Endothelial cell of hepatic sinusoid (primary cell): ENCODE data around the gene COMP.

Experiments
- in situ Hi-C: cut with HindIII; loops from 2 replicates; pipeline ENCODE4 v1.10.0; 2017; ENCODE audit warnings: low sequenced_read_pairs

The COMP gene

DNA sequence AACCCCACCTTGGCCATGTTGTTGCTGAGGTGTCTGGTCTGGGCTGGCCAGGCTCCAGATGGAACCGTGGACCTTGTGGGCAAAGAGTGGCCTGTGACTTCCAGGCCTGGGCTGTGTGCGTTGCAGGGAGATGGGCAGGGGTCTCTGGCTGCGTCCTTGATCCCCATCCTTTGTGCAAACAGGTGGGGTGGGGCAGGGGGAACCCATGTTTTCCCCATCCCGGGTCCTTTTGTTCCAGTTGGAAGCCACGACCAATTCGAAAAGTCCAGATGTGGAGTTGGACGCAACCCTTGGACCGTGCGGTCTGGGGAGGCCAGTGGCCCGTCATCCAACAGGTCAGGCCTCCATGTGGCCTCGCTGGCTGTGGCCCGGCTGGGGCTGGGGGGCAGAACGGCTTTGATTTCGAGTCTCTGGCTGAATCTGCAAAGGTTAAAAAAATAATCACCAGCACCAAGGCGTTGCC lies 13.1 kb upstream of the COMP start:
- in situ Hi-C loops: no loop called here

DNA sequence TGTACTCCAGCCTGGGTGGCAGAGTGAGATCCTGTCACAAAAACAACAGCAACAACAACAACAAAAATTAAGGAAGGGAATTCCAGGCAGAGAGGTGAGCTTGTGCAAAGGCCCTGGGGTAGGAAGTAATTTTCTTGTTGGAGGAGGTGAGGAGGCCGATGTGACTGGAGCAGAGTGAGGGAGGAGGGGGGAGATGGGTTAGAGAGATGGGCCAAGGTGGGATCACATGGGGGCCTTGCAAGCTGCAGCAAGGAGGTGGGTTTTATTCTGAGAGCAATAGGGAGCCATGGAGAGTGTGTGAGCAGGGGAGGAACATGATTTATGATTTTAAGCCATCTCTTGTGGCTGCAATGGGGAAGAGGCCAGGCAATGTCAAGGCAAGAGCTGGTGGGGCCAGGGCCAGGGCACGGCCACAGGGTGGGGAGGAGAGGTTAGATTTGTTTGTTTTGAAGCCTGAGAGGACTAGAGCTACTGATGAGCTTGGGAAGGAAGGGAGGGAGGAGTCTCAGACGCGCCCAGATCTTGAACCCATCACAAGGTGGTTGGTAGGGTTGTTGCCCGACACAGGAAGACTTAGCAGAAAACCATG lies 12.5 kb upstream of the COMP start:
- in situ Hi-C loops: no loop called here

DNA sequence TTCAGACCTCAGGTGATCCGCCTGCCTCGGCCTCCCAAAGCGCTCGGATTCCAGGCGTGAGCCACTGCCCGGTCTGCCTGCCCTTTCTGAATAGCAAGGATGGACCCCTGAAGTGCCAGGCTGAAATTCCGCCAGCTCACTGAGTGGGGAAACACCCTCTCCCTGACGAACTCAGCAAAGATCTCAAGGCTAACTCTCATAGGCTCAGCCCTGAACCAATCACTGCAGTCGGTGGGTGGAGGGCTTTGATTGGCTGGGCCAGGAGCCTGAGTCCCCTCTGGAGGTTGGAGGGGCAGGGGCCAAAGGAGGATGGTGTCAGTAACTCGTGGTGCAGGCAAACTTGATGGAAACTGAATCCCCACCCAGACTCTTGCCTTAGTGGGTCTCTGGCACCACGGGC lies 11.2 kb upstream of the COMP start:
- in situ Hi-C loops: no loop called here

DNA sequence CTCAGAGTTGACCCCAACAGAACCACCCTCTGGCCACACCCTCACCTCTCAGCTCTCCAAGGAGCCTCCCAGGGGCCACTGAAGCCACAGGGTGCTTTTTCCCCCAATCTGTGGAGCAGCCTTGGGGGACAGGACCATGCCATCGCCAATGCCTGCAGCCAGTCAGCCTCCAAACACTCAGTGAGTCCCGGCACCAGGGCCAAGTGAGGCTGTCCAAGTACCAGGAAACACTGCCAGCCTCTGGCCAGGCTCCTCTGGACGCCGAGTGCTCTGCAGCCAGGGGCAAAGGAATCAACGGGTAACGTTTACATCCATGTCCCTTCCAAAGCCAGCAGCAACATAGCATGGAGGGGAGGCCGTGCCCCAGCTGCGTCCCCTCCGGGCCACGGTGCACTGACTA lies 9.5 kb upstream of the COMP start:
- in situ Hi-C loops: no loop called here

DNA sequence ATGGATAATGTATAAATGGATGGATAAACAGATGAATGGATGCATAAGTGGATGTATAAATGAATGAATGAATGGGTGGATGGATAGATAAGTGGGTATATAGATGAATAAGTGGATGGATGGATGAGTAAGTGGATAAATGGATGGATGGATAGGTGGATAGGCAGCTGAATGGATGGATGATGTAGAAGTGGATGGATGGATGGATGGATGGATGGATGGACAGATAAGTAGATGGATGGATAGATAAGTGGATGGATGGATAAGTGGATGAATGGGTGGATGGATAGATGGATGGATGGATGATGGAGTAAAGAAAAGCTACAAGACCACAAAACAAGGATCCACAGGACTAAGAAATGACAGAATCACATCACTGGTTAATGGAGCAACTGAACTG lies 9.0 kb upstream of the COMP start:
- in situ Hi-C loops: no loop called here

DNA sequence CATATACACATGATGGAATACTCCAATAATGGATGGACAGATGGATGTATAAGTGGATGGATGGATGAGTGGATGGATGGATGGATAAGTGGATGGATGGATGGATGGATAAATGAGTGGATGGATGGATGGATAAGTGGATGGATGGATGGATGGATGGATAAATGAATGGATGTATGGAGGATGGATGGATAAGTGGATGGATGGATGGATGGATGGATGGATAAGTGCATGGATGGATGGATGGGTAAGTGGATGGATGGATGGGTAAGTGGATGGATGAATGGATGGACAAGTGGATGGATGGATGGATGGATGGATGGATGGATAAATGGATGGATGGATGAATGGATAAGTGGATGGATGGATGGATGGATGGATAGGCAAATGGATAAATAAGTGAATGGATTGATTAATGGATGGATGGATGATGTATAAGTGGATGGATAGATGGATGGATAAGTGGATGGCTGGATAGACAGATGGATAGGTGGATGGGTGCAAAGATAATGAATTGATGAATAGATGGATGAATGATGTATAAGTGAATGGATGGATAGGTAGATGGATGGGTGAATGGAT lies 8.4 kb upstream of the COMP start:
- in situ Hi-C loops: loop anchor here (10.0 kb wide), 1 partner anchor 65 kb away; no protein-coding TSS in a partner anchor

DNA sequence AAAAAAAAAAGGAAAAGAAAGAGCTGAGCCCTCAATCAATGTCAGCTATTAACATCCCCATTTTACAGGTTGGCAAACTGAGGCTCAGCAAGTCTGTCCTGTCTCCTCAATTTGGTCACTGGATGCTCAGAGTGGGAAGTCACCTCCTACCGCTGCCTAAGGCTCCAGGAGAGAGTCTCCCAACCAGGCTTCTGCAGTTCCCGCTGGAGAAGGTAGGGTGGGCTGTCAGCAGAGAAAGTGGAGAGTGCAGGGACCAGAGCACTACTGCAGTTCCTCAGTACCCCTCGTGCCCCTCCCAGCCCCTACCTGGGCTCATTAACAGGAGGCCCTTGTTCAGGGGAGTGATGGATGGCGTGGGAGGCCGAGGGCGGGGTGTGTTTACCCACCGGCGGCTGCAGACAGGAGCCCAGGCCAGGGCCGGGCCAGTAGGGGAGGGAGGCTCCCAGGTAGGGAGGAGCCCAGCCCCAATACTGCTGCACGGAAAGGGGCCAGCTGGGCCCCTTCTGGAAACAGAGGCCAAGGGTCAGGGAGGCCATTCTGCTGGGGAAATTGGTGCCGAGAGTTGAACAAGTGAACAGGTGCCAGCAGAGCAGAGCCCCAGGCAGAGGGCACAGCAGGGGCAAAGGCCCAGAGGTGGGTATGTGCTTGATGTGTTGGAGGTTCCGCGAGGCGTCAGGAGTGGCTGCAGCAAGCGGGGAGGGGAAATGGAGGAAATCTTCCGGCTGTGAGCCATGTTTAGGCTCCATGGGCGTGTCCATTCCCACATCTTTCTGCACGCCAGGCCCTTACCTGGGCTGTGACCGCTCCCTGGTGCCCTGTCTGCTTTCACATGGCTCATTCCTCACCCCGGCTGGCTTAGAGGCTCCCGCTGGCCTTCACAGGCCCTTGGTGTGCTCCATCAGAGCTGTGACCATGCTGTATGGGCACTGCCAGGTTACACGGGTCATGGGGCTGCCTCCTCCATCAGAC lies 7.6 kb upstream of the COMP start:
- in situ Hi-C loops: loop anchor here (10.0 kb wide), 1 partner anchor 66 kb away; no protein-coding TSS in a partner anchor

DNA sequence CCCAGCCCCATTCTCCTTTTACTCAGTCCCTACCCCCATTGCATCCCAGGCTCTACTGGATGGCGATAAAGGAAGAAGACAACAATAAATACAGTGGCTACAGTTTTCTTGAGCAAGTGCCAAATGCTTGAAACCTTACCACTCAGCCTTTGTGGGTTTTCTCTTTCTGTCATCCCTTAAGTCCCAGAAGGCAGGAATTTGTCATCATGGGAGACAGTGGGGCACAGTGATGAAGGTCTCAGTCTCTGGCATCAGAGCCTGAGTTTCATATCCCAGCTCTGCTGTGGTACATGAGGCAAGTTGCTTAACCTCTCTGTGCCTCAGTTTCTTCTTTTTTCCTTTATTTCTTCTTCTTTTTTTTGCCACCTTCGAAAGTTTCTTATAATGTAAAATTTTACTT lies 5.1 kb upstream of the COMP start:
- in situ Hi-C loops: loop anchor here (10.0 kb wide), 1 partner anchor 69 kb away; no protein-coding TSS in a partner anchor

DNA sequence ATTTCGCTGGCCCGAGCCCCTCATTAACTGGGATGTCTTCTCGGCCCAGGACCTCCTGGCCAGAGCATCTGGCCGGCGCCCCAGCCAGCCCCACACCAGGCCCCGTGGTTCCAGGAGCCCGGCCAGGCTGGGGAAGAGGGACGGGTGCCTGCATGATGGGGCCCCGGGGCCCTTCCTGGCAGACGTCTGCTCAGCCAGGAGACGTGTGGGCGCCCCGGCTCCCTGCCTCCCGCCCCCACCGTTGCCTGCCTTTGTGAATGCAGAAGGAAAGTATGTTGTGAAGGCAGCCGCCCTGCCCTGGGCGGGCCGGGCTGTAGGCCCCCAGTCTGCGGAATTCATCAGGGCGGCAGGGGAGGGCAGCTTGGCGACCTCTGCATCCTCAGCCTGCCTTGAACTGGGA lies 4.4 kb upstream of the COMP start:
- in situ Hi-C loops: loop anchor here (10.0 kb wide), 1 partner anchor 69 kb away; no protein-coding TSS in a partner anchor

DNA sequence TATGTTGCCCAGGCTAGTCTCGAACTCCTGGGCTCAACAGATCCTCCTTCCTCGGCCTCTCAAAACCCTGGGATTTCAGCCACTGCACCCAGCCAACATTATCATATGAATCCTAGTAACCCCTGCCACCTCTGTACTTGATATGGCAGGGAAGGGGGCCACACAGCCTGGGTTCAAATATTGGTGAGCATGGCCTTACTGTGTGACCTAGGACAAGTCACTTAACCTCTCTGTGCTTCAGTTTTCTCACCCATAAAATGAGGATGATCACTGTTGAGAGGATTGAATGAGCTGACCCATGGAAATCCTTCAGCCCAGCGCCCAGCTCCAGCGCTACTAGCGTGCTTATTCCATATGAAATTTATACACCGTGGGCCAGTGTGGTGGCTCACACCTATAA lies 3.6 kb upstream of the COMP start:
- in situ Hi-C loops: loop anchor here (10.0 kb wide), 1 partner anchor 70 kb away; no protein-coding TSS in a partner anchor

DNA sequence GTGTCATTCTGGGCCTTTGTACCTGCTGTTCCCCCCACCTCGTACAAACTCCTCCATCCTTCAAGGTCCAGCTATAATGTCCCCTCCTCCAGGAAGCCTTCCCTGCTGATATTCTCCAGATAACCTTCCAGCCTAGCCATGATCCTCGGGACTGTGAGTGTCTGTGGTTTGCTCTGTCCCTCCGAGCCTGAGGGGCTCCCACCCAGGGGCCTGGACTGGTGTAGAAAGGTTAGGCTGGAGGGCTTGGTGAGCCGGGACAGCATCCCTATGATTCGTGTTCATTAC lies 2.9 kb upstream of the COMP start:
- in situ Hi-C loops: loop anchor here (10.0 kb wide), 1 partner anchor 71 kb away; no protein-coding TSS in a partner anchor

DNA sequence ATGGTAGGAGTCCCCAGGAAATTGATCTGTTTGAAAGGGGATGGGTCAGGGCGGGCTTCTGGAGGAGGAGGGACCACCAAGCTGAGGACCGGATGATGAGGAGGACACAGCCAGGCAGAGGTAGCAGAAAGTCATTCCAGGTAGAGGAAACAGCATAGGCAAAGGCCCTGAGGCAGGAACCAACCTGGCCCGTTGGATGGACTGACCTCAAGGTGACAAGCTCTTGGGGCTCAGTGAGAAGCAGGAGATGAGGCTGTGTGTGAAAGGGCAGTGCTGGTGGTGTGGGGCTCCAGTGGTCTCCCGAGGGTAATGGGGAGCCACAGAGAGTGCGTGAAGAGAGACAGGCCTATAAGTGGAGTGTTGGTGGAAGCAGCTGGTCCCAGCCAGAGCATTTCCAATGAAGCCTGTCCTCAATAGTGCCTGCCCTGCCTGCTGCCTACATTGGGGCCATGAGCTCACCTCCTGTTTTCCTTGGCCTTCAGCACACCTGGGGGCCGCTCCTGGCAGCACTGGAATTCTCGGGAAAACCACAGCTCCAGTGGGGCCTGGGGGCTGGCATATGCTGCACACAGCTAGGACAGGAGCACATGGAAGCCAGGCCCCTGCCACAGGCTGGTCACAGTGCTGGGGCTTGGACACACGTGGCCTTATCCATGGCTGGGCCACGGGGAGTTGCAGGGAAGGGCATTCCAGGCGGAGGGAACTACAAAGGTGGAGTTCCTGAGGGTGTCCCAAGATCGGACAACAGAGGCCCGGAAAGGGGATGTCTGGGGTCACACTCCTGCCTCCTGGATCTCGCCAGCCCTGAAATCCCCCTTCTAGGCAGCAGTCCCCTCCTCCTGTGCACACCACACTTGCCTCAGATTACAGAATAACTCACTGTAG lies 2.3 kb upstream of the COMP start:
- in situ Hi-C loops: loop anchor here (10.0 kb wide), 1 partner anchor 71 kb away; no protein-coding TSS in a partner anchor

DNA sequence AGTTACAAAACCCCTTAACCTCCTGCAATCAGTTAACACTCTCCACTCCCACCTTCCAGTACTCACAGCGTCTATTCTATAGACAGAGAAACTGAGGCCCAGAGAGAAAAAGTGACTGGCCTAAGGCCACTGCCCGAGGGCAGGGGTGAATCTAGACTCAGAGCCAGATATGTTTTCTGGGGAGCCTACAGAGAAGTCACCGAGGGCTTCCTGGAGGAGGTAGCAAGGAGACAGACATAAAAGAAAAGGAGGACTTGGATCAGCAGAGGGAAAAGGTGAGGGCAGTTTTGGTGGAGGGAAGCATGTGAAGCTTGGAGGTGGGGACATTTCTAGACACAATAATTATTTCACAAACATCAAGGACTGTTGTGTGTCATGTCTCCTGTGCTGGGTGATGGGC lies 1.6 kb upstream of the COMP start:
- in situ Hi-C loops: loop anchor here (10.0 kb wide), 1 partner anchor 72 kb away; no protein-coding TSS in a partner anchor

DNA sequence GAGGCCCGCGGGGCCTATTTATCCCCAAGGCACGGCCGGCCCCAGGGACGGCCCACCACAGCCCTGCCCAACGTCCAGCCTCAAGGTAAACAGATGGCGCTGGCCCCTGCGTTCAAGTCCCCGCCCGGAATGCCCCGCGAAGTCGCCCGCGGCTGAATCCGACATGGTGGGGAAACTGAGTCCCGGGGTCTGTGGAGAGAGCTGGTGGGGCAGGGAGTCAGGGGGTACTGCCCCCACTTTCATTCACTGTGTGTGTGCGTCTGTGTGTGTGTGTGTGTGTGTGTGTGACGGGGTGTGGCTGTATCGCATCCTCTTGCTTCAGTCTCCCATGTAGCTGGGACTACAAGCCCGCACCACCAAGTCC lies 192 bp upstream of the COMP start:
- in situ Hi-C loops: loop anchor here (10.0 kb wide), 1 partner anchor 74 kb away; no protein-coding TSS in a partner anchor

DNA sequence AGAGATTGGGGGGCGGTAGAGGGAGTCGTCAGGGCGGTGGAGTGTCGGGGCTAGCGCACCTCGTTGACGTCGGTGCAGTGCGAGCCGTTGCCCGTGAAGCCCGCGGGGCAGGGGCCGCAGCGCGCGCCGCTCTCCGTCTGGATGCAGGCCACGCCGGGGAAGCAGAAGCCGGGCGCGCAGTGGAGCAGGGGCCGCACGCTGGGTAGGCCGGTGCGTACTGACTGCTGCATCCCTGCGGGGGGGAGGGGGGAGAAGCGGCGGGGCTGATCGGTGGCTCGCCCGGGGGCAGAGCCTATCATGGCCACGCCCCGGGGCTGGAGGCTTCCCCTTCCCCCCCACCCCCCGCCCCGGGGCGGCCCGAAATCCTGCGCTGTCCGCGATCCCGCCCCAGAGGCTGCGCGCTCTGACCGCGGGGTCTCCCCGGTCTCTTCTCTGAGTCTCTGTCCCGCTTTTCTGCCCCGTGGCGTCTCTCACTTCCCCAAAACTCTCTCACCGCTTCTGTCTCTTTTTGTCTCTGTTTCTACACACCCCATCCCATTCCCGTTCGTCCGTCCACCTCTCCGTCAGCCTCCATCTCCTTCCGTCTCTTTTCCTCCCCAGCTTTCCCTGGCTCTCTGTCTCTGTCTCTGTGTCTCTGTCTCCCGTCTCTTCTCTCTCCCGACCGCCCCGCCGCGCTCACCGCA lies 1.1 kb downstream of the COMP start:
- in situ Hi-C loops: loop anchor here (10.0 kb wide), 1 partner anchor 75 kb away; no protein-coding TSS in a partner anchor

DNA sequence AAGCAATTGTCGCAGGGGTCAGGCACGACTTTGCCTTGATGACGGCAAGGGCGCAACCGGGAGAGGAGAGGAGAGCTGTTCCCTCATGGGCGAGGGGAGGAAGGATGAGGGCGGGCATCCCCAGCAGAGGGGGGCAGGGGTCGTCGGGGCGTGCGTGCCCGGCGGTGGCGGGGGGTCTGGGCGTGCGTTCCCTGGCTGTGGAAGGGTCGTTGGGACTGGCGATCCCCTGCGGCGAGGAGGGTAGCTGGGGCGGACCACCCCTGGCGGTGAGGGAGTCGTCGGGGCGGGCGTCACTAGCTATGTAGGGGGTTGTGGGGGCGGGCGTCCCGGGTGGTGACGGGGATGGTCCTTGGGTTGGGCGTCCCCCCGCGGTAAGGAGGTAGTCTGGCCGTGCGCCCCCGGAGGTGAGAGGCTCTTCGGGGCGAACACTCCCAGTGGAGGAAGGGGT lies 1.7 kb downstream of the COMP start:
- in situ Hi-C loops: no loop called here

DNA sequence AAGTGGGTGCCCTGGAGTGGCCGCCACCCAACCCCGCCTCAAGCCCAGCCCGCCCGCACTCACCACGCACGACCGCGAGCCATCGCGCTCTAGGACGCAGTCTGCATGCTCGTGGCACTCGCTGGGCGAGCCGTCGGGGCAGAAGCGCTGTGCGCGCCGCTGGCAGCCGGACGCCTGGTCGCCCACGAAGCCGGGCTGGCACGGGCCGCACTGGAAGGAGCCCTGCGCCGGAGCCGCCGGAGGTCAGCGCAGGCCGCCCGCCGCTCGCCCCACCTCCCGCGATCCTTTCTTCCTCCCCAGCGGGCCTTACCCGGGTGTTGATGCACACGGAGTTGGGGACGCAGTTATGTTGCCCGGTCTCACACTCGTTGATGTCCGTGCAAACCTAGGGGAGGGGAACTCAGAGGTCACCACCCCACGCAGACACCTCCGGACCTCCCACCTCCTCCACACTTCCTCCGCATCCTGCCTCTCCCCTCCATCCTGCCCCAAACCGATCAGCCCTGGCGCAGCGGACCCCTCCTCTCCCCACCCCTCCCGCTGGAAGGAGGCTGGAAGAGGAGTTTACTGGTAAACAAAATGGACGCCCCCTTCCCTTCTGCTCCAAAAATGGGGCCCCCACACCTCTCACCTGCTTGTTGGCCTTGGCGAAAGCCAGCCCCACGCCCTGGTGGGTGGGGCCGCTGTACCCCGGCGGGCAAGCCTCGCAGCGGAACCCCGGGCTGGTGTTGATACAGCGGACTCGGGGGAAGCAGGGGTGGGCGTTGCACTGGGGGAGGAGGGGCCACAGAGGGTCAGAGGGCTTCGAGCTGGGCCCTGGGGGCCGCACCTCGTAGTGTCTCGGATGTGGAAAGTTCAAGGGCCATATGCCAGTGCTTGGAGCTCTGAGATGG lies 2.3 kb downstream of the COMP start:
- in situ Hi-C loops: no loop called here

DNA sequence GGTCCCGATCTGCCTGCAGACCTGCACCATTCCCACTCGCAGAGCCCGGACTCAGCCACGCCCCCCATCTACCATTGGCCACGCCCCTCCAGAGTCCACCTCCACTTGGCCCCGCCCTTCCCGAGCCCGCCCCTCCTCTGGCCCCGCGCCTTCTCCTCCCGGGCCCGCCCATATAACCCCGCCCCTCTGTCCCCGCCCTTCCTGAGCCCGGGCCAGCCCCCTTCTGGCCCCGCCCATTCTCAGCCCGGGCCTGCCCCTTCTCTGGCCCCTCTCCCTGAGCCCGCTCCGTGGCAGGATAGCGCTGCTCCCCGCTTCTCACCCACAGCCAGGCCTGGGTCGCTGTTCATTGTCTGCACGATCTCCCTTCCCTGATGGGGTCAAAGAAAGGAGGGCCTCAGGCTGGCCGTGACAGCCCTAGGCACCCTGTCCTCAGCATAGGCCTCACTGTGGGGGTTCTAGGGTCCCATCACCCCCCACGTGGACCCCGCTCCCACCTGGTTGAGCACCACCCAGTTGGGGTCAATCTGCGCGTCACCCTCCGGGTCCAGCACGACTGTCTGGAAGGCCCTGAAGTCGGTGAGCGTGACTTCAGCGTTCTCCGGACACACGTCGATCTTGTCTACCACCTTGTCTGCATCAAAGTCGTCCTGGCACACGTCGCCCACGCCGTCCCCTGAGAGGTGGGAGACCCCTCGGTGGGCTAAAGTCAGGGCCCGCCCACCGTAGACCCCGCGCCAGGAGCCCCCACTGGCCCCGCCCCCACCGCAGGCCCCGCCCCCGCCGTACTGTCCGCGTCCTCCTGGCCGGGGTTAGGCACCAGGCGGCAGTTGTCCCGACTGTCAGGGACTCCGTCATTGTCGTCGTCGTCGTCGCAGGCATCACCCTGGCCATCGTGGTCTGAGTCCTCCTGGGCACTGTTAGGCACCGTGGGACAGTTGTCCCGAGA lies 5.7 kb downstream of the COMP start:
- in situ Hi-C loops: no loop called here
